ENCODE results near the gene IRX2. TPM values are rescaled to one million over a fixed set of nuclear protein-coding genes. Genes with fewer than 3 reads are reported as not detected.

Gene IRX2
- total and polyA plus RNA-seq, 2 of the 4 experiments (the other 2 are of a cell fraction), result 0.36 to 0.97 TPM

- H3K23ac ChIP-seq (ENCODE audit: low read depth, low read length), result no peak overlapping the region
- H3K27me3 ChIP-seq (ENCODE audit: control insufficient read depth, insufficient read depth, low read length), result no peaks in the 10 kb centered on the region
- no peak overlapping the region for H3K14ac ChIP-seq (replicated peaks; ENCODE audit: low read depth, low read length)
- intact Hi-C loops (cut with micrococcal nuclease), result no loop called here
- H3K4ac ChIP-seq (ENCODE audit: low read depth, low read length), result no peak overlapping the region
- no peak overlapping the region for H2BK120ac ChIP-seq (ENCODE audit: low read depth, low read length)
- no peak overlapping the region for H3K56ac ChIP-seq (ENCODE audit: extremely low read depth, insufficient read depth, low read length)
- no peak overlapping the region for H3K27ac ChIP-seq (ENCODE audit: insufficient read depth, low read length)
- no peak overlapping the region for H3K18ac ChIP-seq (ENCODE audit: low read depth, low read length)
- H2BK15ac ChIP-seq (ENCODE audit: low read depth, low read length), result no peak overlapping the region
- no peaks in the 10 kb centered on the region for H3K9me1 ChIP-seq (ENCODE audit: insufficient read depth, low read length)
- no peak overlapping the region for H2AK9ac ChIP-seq (replicated peaks; ENCODE audit: low read depth, low read length, poor library complexity)
- H4K8ac ChIP-seq (ENCODE audit: low read depth in 2 of 2, low read length in 2 of 2), result no peak overlapping the region
- WGBS, 2 experiments (ENCODE audit: extremely low coverage in 2 of 2, insufficient read length in 1 of 2), result 80% methylated on average over 2 of the region's 12 CpGs; no CpG with 5 or more reads in 1 of the 2 experiments
- in situ Hi-C loops (cut with MboI; ENCODE audit: low sequenced_read_pairs), result no loop called here
- no peaks in the 10 kb centered on the region for H3K36me3 ChIP-seq (ENCODE audit: control insufficient read depth, insufficient read depth, low read length)
- no peaks in the 10 kb centered on the region for H3K4me1 ChIP-seq (ENCODE audit: control insufficient read depth, insufficient read depth, low read length)
- H2BK5ac ChIP-seq (ENCODE audit: low read depth, low read length, poor library complexity, severe bottlenecking), result no peak overlapping the region
- ChIA-PET POLR2A (ENCODE audit: unreplicated experiment) (no interaction called here), CTCF (no interaction called here)
- DNase-seq (no peak), ATAC-seq (ENCODE audit: low read depth) (no peak)
- H4K5ac ChIP-seq (ENCODE audit: low read depth, low read length), result no peak overlapping the region
- peaks cover 15% of the 10 kb centered on the region; the same call in 1 of the 2 replicates for H3K9me3 ChIP-seq (ENCODE audit: control insufficient read depth, insufficient read depth, low read length)
- no peak overlapping the region for H4K91ac ChIP-seq (ENCODE audit: insufficient read depth, low read depth, low read length)
- no peak overlapping the region for H3K9ac ChIP-seq (ENCODE audit: low read depth, low read length)
- no TSS peak for BruUV-seq (replicated peaks)
- no peak overlapping the region for H2AK5ac ChIP-seq (ENCODE audit: low read depth, low read length)
- TF ChIP-seq POLR2A (IDR thresholded peaks at IDR 0.05; ENCODE audit: low read depth, low read length) (no peak), CHD1 (IDR thresholded peaks at IDR 0.05; ENCODE audit: low read depth, low read length) (no peak), BHLHE40 (IDR thresholded peaks at IDR 0.05; ENCODE audit: low read depth, low read length) (no peak)
- dilution Hi-C loops (cut with HindIII; ENCODE audit: low sequenced_read_pairs, unreplicated experiment), result no loop called here
- no peak overlapping the region for H2BK20ac ChIP-seq (ENCODE audit: low read depth, low read length)
- no peak overlapping the region for H3K4me3 ChIP-seq (ENCODE audit: insufficient read depth, low read depth, low read length)
- no peaks in the 10 kb centered on the region for H3K79me1 ChIP-seq (ENCODE audit: low read depth in 1 of 2, low read length in 2 of 2)
- no peak overlapping the region for H2AFZ ChIP-seq (replicated peaks; ENCODE audit: low read length, poor library complexity)
- H4K20me1 ChIP-seq (ENCODE audit: insufficient read depth, low read length), result no peaks in the 10 kb centered on the region
- no peak overlapping the region for H3K4me2 ChIP-seq (ENCODE audit: low read depth, low read length)
Observed at GRCh38 chr5:2724031-2724581, 27.4 kb downstream of the IRX2 start.
